Gastrocnemius medialis (tissue), 4 donors: ENCODE data around the gene MFNG.

Experiments
- POLR2A ChIP-seq, 2 donors: fragments of 450-650 bp; IDR thresholded peaks; one replicate each; pipeline ENCODE4 v1.6.1; 2017; ENCODE audit warnings: antibody characterized with exemption in 2 of 2, mild to moderate bottlenecking in 2 of 2, moderate library complexity in 2 of 2
- TF ChIP-seq, protein P1 (sequence below), 5 experiments: fragments of 450-650 bp in 3 of 5; fragments of 200-600 bp in 2 of 5; sonication (generic) in 2 of 5; IDR thresholded peaks in 4 of 5; conservative IDR thresholded peaks in 1 of 5; 1 replicate in 4 of 5; 2 replicates in 1 of 5; pipeline ENCODE4 v1.5.1; 2016 to 2019; ENCODE audit warnings: antibody characterized with exemption in 5 of 5, mild to moderate bottlenecking in 3 of 5, moderate library complexity in 3 of 5

DNA sequence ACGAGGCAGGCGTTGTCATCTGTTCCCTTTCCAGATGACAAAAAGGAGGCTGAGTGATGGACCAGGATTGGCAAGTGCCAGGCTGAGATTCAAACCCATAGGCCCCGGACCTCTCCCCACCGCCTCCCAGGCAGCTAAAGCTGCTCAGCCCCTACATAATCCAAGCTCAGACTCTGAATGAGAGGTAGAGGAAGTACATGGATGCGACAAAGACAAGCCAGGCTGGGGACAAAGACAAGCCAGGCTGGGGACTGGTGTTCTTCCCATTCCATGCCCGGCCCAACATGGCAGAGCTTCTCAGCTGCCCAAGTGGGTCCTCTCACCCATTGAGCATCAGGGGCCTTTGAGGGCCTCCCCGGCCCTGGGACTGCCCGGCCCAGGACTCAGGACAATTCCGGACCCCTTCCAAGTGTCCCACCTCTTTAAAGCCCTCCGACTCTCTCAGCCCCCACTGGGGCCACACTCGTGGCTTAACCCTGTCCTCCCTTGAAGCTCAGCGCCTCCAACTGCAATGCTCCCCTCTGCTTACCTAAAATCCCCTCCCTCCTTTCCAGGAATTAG is 4.8 kb downstream of the MFNG start:
- TF ChIP-seq, protein P1, sequence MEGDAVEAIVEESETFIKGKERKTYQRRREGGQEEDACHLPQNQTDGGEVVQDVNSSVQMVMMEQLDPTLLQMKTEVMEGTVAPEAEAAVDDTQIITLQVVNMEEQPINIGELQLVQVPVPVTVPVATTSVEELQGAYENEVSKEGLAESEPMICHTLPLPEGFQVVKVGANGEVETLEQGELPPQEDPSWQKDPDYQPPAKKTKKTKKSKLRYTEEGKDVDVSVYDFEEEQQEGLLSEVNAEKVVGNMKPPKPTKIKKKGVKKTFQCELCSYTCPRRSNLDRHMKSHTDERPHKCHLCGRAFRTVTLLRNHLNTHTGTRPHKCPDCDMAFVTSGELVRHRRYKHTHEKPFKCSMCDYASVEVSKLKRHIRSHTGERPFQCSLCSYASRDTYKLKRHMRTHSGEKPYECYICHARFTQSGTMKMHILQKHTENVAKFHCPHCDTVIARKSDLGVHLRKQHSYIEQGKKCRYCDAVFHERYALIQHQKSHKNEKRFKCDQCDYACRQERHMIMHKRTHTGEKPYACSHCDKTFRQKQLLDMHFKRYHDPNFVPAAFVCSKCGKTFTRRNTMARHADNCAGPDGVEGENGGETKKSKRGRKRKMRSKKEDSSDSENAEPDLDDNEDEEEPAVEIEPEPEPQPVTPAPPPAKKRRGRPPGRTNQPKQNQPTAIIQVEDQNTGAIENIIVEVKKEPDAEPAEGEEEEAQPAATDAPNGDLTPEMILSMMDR (IDR thresholded peaks at IDR 0.05 in 4 of 5, conservative IDR thresholded peaks at IDR 0.05 in 1 of 5): no peak
- no peak for TF ChIP-seq POLR2A (IDR thresholded peaks at IDR 0.05)
